GM23338 (cell line): ENCODE results near the gene WDR44. TPM values are rescaled to one million over a fixed set of nuclear protein-coding genes. Genes with fewer than 3 reads are reported as not detected.

Source experiments
- ATAC-seq: fragments of 200-7000 bp; cut with Tn5 transposase; 3 replicates; pipeline ENCODE4 v1.9.1; 2020
- DNase-seq: peaks from one replicate; pipeline ENCODE4 v3.0.0-alpha.2; 2015; ENCODE audit warnings: low spot score
- H2AFZ ChIP-seq: fragments of 200-600 bp; sonication (generic); 2 replicates; pipeline ENCODE4 v1.8.0; 2016; ENCODE audit warnings: antibody characterized with exemption, mild to moderate bottlenecking, moderate library complexity
- H3F3A ChIP-seq: fragments of 200-600 bp; sonication (generic); replicated peaks from 2 replicates; pipeline ENCODE4 v1.8.0; 2017; ENCODE audit warnings: antibody characterized with exemption, mixed run types, low read depth
- H3K27ac ChIP-seq: fragments of 200-600 bp; sonication (generic); 2 replicates; pipeline ENCODE4 v1.6.1; 2016; ENCODE audit warnings: low read depth
- H3K27me3 ChIP-seq: fragments of 200-600 bp; sonication (generic); 2 replicates; pipeline ENCODE4 v1.8.0; 2016; ENCODE audit warnings: mild to moderate bottlenecking, mixed run types, moderate library complexity; ENCODE audit not compliant: insufficient read depth
- H3K36me3 ChIP-seq: fragments of 200-600 bp; sonication (generic); 2 replicates; pipeline ENCODE4 v1.8.0; 2016; ENCODE audit warnings: mild to moderate bottlenecking; ENCODE audit not compliant: insufficient read depth
- H3K4me1 ChIP-seq: fragments of 200-600 bp; sonication (generic); 2 replicates; pipeline ENCODE4 v1.8.0; 2016; ENCODE audit warnings: mild to moderate bottlenecking, moderate library complexity; ENCODE audit not compliant: insufficient read depth
- H3K4me2 ChIP-seq: fragments of 200-600 bp; sonication (generic); 2 replicates; pipeline ENCODE4 v1.7.1; 2017; ENCODE audit warnings: mixed run types
- H3K4me3 ChIP-seq: fragments of 200-600 bp; sonication (generic); 2 replicates; pipeline ENCODE4 v1.6.1; 2016; ENCODE audit warnings: mixed run types
- H3K79me2 ChIP-seq: fragments of 200-600 bp; sonication (generic); replicated peaks from 2 replicates; pipeline ENCODE4 v1.8.0; 2017; ENCODE audit warnings: mild to moderate bottlenecking; ENCODE audit not compliant: insufficient read depth
- H3K9me2 ChIP-seq: fragments of 200-600 bp; sonication (generic); 2 replicates; pipeline ENCODE4 v1.8.0; 2017; ENCODE audit not compliant: insufficient read depth
- H4K20me1 ChIP-seq: fragments of 200-600 bp; sonication (generic); replicated peaks from 2 replicates; pipeline ENCODE4 v1.8.0; 2017; ENCODE audit warnings: mild to moderate bottlenecking; ENCODE audit not compliant: insufficient read depth
- H3K27ac Mint-ChIP-seq: 2 replicates; pipeline ENCODE4 v1.8.0; 2020; ENCODE audit warnings: inconsistent platforms, mild to moderate bottlenecking, moderate library complexity, mixed read lengths
- H3K27me3 Mint-ChIP-seq: 3 replicates; pipeline ENCODE4 v1.8.0; 2022; ENCODE audit warnings: low read depth, mild to moderate bottlenecking, moderate library complexity, mixed read lengths, inconsistent platforms; ENCODE audit not compliant: insufficient read depth, poor library complexity
- H3K36me3 Mint-ChIP-seq: 3 replicates; pipeline ENCODE4 v1.8.0; 2021; ENCODE audit warnings: low read depth, mild to moderate bottlenecking, inconsistent platforms, moderate library complexity, mixed read lengths
- H3K4me1 Mint-ChIP-seq: 3 replicates; pipeline ENCODE4 v1.8.0; 2020; ENCODE audit warnings: mild to moderate bottlenecking, inconsistent platforms, mixed read lengths
- H3K4me3 Mint-ChIP-seq: 3 replicates; pipeline ENCODE4 v1.8.0; 2021; ENCODE audit warnings: moderate library complexity, mild to moderate bottlenecking, inconsistent platforms, mixed read lengths
- H3K9me3 Mint-ChIP-seq: 3 replicates; pipeline ENCODE4 v1.8.0; 2020; ENCODE audit warnings: moderate library complexity, mild to moderate bottlenecking, inconsistent platforms, mixed read lengths
- EZH2phosphoT487 ChIP-seq: fragments of 200-600 bp; sonication (generic); IDR thresholded peaks from one replicate; pipeline ENCODE4 v1.8.1; 2018; ENCODE audit warnings: antibody characterized with exemption; ENCODE audit not compliant: unreplicated experiment
- JUNB ChIP-seq: IDR thresholded peaks from one replicate; pipeline ENCODE4 v1.6.1; 2016; ENCODE audit warnings: antibody characterized with exemption; ENCODE audit not compliant: unreplicated experiment
- POLR2AphosphoS5 ChIP-seq: IDR thresholded peaks from 2 replicates; pipeline ENCODE4 v1.6.1; 2016; ENCODE audit warnings: antibody characterized with exemption, low read depth
- REST ChIP-seq: IDR thresholded peaks from one replicate; pipeline ENCODE4 v1.6.1; 2018; ENCODE audit warnings: antibody characterized with exemption; ENCODE audit not compliant: unreplicated experiment
- STAT1 ChIP-seq: IDR thresholded peaks from one replicate; pipeline ENCODE4 v1.6.1; 2016; ENCODE audit warnings: antibody characterized with exemption; ENCODE audit not compliant: unreplicated experiment
- ZNF114 ChIP-seq: fragments of 250-450 bp; sonication (Bioruptor Pico); IDR thresholded peaks from 2 replicates; pipeline ENCODE4 v1.5.0; 2020; ENCODE audit warnings: mild to moderate bottlenecking, moderate library complexity
- polyA plus RNA-seq: library from polyadenylated mRNA; unstranded; fragments of >200 nt; fragmentation: Nextera tagmentation; extraction: Ambion mirVana; gene quantifications from 2 replicates; pipeline ENCODE4 v1.2.1, GENCODE V29; 2016
- total RNA-seq: library from RNA; depleted of rRNA; stranded (reverse); fragments of >200 nt; shearing (Covaris generic); gene quantifications from 2 replicates; pipeline ENCODE4 v1.2.3, GENCODE V29; 2014
- TF ChIP-seq, protein P1 (sequence below), 2 experiments: fragments of 200-600 bp in 1 of 2; sonication (generic) in 1 of 2; conservative IDR thresholded peaks; 2 replicates each; pipeline versions ENCODE4 v1.5.1 to v1.6.1; 2016 to 2017; ENCODE audit warnings: antibody characterized with exemption in 2 of 2, low read depth in 2 of 2, mild to moderate bottlenecking in 2 of 2, moderate library complexity in 1 of 2

The WDR44 gene
- total and polyA plus RNA-seq, 2 experiments from 2014 or later = 17.5 to 21.0 TPM

GRCh38 chrX:118495958-118496762 lies 150.3 kb downstream of the WDR44 start (continued):
- TF ChIP-seq POLR2AphosphoS5 = no peak
- TF ChIP-seq STAT1 = no peak
- no peak for TF ChIP-seq REST
- no peak for TF ChIP-seq JUNB

DNA sequence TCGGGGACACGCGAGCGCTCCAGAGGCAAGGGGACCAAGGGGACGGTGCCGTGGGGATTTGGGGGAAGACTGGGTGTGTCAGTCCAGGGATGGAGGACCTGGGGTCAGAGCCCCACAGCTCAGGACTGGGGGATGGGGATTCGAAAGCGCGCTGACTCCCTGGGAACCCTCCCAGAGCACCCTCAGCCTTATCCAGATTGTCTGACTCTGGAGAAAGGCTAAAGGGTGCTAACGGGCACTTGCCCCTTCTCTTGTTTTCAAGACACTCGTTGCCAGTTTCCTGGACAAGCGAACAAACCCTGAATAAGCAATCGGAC lies 150.8 kb downstream of the WDR44 start:
- no peak overlapping the region for H2AFZ ChIP-seq
- ATAC-seq = peak; percentile 14

DNA sequence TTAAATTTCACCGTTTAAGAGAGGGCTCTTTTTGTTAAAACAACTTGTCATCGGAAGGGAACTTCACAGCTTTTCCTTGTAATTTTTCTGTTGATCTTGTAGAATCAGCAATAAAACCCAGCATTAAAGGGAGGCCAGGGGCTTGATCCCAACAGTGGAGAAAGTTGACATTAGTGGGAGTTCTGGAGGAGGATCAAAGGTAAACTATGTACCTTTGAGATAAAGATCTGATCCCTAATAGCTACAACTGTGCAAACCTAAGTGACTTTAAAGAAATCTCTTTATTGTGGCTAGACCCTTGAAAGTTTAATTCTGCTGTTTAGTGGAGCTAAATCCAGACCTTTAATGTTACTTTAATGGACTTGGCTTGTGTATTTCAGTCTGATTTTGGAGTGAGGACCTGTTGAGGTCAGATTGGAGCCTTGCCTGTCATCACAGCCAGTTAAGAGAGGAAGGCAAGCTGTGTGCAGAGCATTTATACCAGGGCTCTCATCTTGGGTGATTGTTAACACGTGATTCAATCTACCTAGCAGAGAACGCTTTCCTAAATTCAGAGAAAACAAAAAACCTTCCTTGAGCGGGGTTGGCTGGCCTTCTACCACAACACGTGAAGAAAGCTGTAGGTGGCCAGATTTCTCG lies 151.4 kb downstream of the WDR44 start:
- ATAC-seq (no peak), DNase-seq (no peak)
- Histone ChIP-seq H2AFZ (no peak overlapping the region), H3K4me2 (peak overlapping the region; percentile 90), H3F3A (0 out of 2 replicates have a peak, but pooled peaks cover 2% of the 10 kb centered on the region), H3K4me3 (peak overlapping the region; percentile 72), H4K20me1 (no peaks in the 10 kb centered on the region), H3K27me3 (peaks cover 26% of the 10 kb centered on the region), H3K36me3 (no peaks in the 10 kb centered on the region), H3K4me1 (peaks cover 27% of the 10 kb centered on the region), H3K9me2 (no peaks in the 10 kb centered on the region), H3K27ac (no peak overlapping the region), H3K79me2 (no peaks in the 10 kb centered on the region)
- peaks cover 14% of the 10 kb centered on the region for H3K27me3 Mint-ChIP-seq
- peaks cover 30% of the 10 kb centered on the region for H3K4me1 Mint-ChIP-seq
- H3K9me3 Mint-ChIP-seq = no peaks in the 10 kb centered on the region
- no peak overlapping the region for H3K27ac Mint-ChIP-seq
- H3K4me3 Mint-ChIP-seq = peak overlapping the region; percentile 84
- H3K36me3 Mint-ChIP-seq = no peaks in the 10 kb centered on the region
- TF ChIP-seq, protein P1, sequence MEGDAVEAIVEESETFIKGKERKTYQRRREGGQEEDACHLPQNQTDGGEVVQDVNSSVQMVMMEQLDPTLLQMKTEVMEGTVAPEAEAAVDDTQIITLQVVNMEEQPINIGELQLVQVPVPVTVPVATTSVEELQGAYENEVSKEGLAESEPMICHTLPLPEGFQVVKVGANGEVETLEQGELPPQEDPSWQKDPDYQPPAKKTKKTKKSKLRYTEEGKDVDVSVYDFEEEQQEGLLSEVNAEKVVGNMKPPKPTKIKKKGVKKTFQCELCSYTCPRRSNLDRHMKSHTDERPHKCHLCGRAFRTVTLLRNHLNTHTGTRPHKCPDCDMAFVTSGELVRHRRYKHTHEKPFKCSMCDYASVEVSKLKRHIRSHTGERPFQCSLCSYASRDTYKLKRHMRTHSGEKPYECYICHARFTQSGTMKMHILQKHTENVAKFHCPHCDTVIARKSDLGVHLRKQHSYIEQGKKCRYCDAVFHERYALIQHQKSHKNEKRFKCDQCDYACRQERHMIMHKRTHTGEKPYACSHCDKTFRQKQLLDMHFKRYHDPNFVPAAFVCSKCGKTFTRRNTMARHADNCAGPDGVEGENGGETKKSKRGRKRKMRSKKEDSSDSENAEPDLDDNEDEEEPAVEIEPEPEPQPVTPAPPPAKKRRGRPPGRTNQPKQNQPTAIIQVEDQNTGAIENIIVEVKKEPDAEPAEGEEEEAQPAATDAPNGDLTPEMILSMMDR (conservative IDR thresholded peaks at IDR 0.05; ENCODE audit: low read depth in 2 of 2) = no peak
- TF ChIP-seq EZH2phosphoT487 (no peak), REST (no peak), STAT1 (no peak), ZNF114 (CRISPR knock-in tag) (no peak), POLR2AphosphoS5 (no peak)

More for the DNA sequence above, 150.8 kb downstream of the WDR44 start:
- Mint-ChIP-seq H3K4me1 (peaks cover 25% of the 10 kb centered on the region), H3K27me3 (peaks cover 14% of the 10 kb centered on the region), H3K27ac (no peak overlapping the region), H3K4me3 (peak overlapping the region; percentile 84), H3K36me3 (no peaks in the 10 kb centered on the region), H3K9me3 (no peaks in the 10 kb centered on the region)
- H3K4me1 ChIP-seq = peaks cover 25% of the 10 kb centered on the region
- no peaks in the 10 kb centered on the region for H4K20me1 ChIP-seq
- H3K27me3 ChIP-seq = peaks cover 26% of the 10 kb centered on the region
- no peak for TF ChIP-seq EZH2phosphoT487
- peak overlapping the region; percentile 72 for H3K4me3 ChIP-seq
- no peaks in the 10 kb centered on the region for H3K36me3 ChIP-seq
- peak overlapping the region; percentile 90 for H3K4me2 ChIP-seq
- peak; percentile 12 for DNase-seq
- 0 out of 2 replicates have a peak, but pooled peaks cover 2% of the 10 kb centered on the region for H3F3A ChIP-seq
- no peak overlapping the region for H3K27ac ChIP-seq
- H3K79me2 ChIP-seq = no peaks in the 10 kb centered on the region
- H3K9me2 ChIP-seq = no peaks in the 10 kb centered on the region
